Esophagus squamous epithelium (tissue), 5 donors: ENCODE results near the gene LRP1. TPM values are rescaled to one million over a fixed set of nuclear protein-coding genes. Genes with fewer than 3 reads are reported as not detected.

Source experiments
- DNase-seq: peaks from one replicate; lab custom pipeline; 2025; lab: John Stamatoyannopoulos, UW
- H3K27ac ChIP-seq, 4 donors: fragments of 200-600 bp; sonication (generic); one replicate each; pipeline ENCODE4 v1.5.1; 2016 to 2019; ENCODE audit warnings: mild to moderate bottlenecking in 1 of 4
- H3K27me3 ChIP-seq, 4 donors: fragments of 200-600 bp; sonication (generic); 1 replicate in 3 of 4; 2 replicates in 1 of 4; pipeline versions ENCODE4 v1.5.1 to v1.6.0; 2017 to 2021; ENCODE audit warnings: antibody characterized with exemption in 1 of 4
- H3K36me3 ChIP-seq, 3 donors: fragments of 200-600 bp; sonication (generic); one replicate each; pipeline ENCODE4 v1.5.1; 2016 to 2019
- H3K4me1 ChIP-seq, 3 donors: fragments of 200-600 bp; sonication (generic); one replicate each; pipeline ENCODE4 v1.5.1; 2017 to 2019
- H3K4me3 ChIP-seq, 4 donors: fragments of 200-600 bp; sonication (generic); 1 replicate in 3 of 4; 2 replicates in 1 of 4; pipeline ENCODE4 v1.5.1; 2016 to 2019; ENCODE audit warnings: mild to moderate bottlenecking in 2 of 4, moderate library complexity in 1 of 4
- H3K9me3 ChIP-seq, 3 donors: fragments of 200-600 bp; sonication (generic); one replicate each; pipeline ENCODE4 v1.5.1; 2016 to 2019
- POLR2A ChIP-seq, 4 donors: fragments of 450-650 bp; IDR thresholded peaks; one replicate each; pipeline ENCODE4 v1.6.1; 2017; ENCODE audit warnings: antibody characterized with exemption in 4 of 4, mild to moderate bottlenecking in 4 of 4, moderate library complexity in 3 of 4
- WGBS, 2 donors: methylation state at CpG; one replicate each; pipeline ENCODE4 v1.1.5; 2018; 5-methylcytosine and 5-hydroxymethylcytosine counted together
- intact Hi-C: fragments of 100-400 bp; cut with DNase I; formaldehyde crosslinking; loops from one replicate; pipeline ENCODE4 v1.15.0; 2022
- total RNA-seq, 4 donors: library from RNA; depleted of rRNA; stranded (reverse); fragments of >200 nt; gene quantifications; one replicate each; pipeline ENCODE4 v1.1.0, GENCODE V29; 2016
- TF ChIP-seq, protein P1 (sequence below), 6 experiments: fragments of 450-650 bp in 4 of 6; fragments of 200-600 bp in 2 of 6; sonication (generic) in 2 of 6; IDR thresholded peaks; one replicate each; pipeline ENCODE4 v1.5.1; 2016 to 2019; ENCODE audit warnings: antibody characterized with exemption in 6 of 6, mild to moderate bottlenecking in 4 of 6, moderate library complexity in 4 of 6
- donor health status: DM: yes; HTN: yes; CAD: no.

The LRP1 gene
- total RNA-seq, 4 donors from 2014 or later: 60.8 to 147 (median 81.9) TPM

DNA sequence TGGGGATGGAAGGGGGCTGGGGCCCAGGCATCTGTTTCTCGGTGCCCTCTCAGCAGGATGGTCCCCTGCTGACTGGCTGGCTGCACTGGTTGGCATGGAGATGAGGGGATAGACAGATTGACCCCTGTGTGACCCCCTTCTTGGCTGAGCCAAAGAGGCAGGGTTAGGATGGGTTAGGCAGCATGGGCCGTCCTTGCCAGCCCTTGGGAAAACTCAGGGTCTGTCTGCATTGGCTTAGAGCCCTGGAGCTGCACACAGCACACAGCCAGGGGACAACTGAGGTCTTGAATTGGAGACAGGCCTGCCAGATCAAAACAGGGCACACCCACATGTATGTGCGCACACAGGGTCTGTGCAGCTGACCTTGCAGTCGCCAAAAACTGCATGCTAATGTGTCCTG, 30.4 kb downstream of the LRP1 start:
- Histone ChIP-seq H3K9me3 (no peaks in the 10 kb centered on the region), H3K27me3 (no peaks in the 10 kb centered on the region), H3K27ac (peak overlapping the region in 3 of 4 donors; percentile 17 to 69 (median 39)), H3K36me3 (peaks cover 45 to 100% (median 50%) of the 10 kb centered on the region in 3 donors), H3K4me3 (no peak overlapping the region), H3K4me1 (peaks cover 0 to 23% (median 8%) of the 10 kb centered on the region in 3 donors)
- intact Hi-C loops: no loop called here
- TF ChIP-seq, protein P1, sequence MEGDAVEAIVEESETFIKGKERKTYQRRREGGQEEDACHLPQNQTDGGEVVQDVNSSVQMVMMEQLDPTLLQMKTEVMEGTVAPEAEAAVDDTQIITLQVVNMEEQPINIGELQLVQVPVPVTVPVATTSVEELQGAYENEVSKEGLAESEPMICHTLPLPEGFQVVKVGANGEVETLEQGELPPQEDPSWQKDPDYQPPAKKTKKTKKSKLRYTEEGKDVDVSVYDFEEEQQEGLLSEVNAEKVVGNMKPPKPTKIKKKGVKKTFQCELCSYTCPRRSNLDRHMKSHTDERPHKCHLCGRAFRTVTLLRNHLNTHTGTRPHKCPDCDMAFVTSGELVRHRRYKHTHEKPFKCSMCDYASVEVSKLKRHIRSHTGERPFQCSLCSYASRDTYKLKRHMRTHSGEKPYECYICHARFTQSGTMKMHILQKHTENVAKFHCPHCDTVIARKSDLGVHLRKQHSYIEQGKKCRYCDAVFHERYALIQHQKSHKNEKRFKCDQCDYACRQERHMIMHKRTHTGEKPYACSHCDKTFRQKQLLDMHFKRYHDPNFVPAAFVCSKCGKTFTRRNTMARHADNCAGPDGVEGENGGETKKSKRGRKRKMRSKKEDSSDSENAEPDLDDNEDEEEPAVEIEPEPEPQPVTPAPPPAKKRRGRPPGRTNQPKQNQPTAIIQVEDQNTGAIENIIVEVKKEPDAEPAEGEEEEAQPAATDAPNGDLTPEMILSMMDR (IDR thresholded peaks at IDR 0.05): no peak
- no peak for TF ChIP-seq POLR2A (IDR thresholded peaks at IDR 0.05)
- WGBS, 2 donors: 50 to 76% methylated on average over 2 of the region's 4 CpGs
- no peak for DNase-seq

DNA sequence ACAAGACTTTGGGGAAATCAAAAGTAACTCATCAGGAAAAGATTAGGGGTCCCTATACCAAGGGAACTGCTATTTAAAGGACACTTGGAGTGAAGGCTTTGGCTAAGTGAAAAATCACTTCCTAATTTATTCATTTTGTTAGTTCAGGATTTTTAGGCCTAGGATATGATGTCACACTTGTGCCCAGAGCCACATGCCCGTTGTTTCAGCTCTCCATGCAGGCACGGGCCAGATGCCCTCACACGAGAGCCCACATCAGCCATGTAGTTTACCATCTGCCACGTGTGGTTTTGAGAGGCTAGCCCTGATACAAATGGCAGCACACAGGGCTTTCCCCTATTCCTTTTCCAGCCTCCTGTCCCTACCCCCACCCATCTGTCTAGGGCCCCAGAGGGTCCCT, 31.0 kb downstream of the LRP1 start:
- TF ChIP-seq POLR2A (IDR thresholded peaks at IDR 0.05): no peak
- TF ChIP-seq, protein P1 (IDR thresholded peaks at IDR 0.05): no peak
- WGBS, 2 donors: 64% methylated on average over 4 of the region's 4 CpGs

DNA sequence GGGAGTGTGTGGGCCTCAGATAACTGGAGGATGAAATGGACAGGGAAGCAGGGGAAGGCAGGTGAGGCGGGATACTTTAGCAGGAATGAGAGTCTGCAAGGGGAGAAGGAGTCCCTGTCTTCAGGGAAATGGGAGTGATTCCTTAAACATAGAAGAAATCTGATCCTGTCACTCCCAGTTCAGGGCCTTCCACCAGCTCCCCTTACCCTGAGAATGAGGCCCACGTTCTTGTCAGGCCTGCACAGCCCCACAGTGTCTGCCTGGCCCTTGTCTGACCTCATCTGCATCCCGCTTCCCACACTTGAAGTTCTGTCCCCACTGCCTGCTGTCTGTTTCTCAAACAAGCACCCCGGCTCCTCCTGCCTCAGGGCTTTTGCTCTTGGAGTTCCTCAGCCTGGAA, 31.8 kb downstream of the LRP1 start:
- Histone ChIP-seq H3K36me3 (peaks cover 39 to 100% (median 41%) of the 10 kb centered on the region in 3 donors), H3K27me3 (no peaks in the 10 kb centered on the region), H3K9me3 (no peaks in the 10 kb centered on the region), H3K4me1 (peaks cover 3 to 29% (median 8%) of the 10 kb centered on the region in 3 donors), H3K27ac (peak overlapping the region in 1 of 4 donors; percentile 39), H3K4me3 (no peak overlapping the region)
- TF ChIP-seq POLR2A (IDR thresholded peaks at IDR 0.05): no peak
- TF ChIP-seq, protein P1 (IDR thresholded peaks at IDR 0.05): no peak
- intact Hi-C loops: no loop called here
- 78 to 90% methylated on average over 3 to 4 of the region's 4 CpGs for WGBS, 2 donors
- no peak for DNase-seq

More for the DNA sequence above, 31.0 kb downstream of the LRP1 start:
- peaks cover 0 to 24% (median 8%) of the 10 kb centered on the region in 3 donors for H3K4me1 ChIP-seq
- H3K27me3 ChIP-seq: no peaks in the 10 kb centered on the region
- DNase-seq: no peak
- no peaks in the 10 kb centered on the region for H3K9me3 ChIP-seq
- no peak overlapping the region for H3K4me3 ChIP-seq
- H3K36me3 ChIP-seq: peaks cover 46 to 100% (median 48%) of the 10 kb centered on the region in 3 donors
- intact Hi-C loops: no loop called here
- peak overlapping the region in 2 of 4 donors; percentile 1 to 39 for H3K27ac ChIP-seq

DNA sequence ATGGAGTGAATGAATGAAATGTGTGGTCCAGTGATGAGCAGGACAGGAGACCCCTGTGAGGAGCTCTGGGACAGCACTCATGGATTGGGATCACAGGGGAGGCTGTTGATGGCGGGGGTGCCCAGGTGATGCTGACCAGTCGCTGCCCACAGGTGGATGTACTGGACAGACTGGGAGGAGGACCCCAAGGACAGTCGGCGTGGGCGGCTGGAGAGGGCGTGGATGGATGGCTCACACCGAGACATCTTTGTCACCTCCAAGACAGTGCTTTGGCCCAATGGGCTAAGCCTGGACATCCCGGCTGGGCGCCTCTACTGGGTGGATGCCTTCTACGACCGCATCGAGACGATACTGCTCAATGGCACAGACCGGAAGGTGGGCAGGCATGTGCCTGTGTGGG, 32.5 kb downstream of the LRP1 start:
- intact Hi-C loops: no loop called here
- Histone ChIP-seq H3K27me3 (no peaks in the 10 kb centered on the region), H3K4me1 (peaks cover 7 to 36% (median 11%) of the 10 kb centered on the region in 3 donors), H3K4me3 (no peak overlapping the region), H3K9me3 (no peaks in the 10 kb centered on the region), H3K27ac (no peak overlapping the region), H3K36me3 (peaks cover 36 to 100% (median 41%) of the 10 kb centered on the region in 3 donors)
- TF ChIP-seq, protein P1 (IDR thresholded peaks at IDR 0.05): no peak
- no peak for TF ChIP-seq POLR2A (IDR thresholded peaks at IDR 0.05)
- WGBS, 2 donors: 79 to 91% methylated on average over 4 to 6 of the region's 14 CpGs
- DNase-seq: no peak

DNA sequence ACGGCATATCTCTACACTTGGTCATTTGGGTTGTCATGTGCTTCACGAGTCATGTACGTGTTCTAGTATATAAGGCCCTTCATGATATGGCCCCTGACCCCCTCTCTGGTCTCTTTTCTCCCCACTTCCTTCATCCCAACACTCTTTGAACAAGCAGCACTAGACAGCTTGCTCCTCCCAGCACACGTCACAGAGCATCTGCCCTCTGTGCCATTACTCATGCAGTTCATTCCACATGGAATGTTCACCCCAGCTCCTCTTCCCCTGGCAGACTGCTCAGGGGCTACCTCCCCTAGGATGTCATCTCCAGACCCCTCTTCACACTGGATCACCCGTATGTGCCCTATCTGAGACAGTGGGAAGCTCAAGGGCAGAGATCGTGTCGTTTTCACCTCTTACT, 33.2 kb downstream of the LRP1 start:
- intact Hi-C loops: no loop called here
- no peak for TF ChIP-seq POLR2A (IDR thresholded peaks at IDR 0.05)
- TF ChIP-seq, protein P1 (IDR thresholded peaks at IDR 0.05): no peak
- Histone ChIP-seq H3K4me1 (peaks cover 15 to 40% (median 18%) of the 10 kb centered on the region in 3 donors), H3K4me3 (no peak overlapping the region), H3K36me3 (peaks cover 29 to 100% (median 37%) of the 10 kb centered on the region in 3 donors), H3K9me3 (no peaks in the 10 kb centered on the region), H3K27me3 (no peaks in the 10 kb centered on the region), H3K27ac (no peak overlapping the region)
- WGBS, 2 donors: 80 to 86% methylated on average over 6 to 7 of the region's 7 CpGs
- DNase-seq: no peak
